ENCODE data around the gene MINDY3. TPM values are rescaled to one million over a fixed set of nuclear protein-coding genes. Genes with fewer than 3 reads are reported as not detected.
"Not testable (repeated sequence)": the region's sequence is repeated elsewhere in the genome, so short reads cannot be mapped to it uniquely, and the experiment has no call there.

Gene MINDY3
- total RNA-seq, 1 donor from 2014 or later, result 28.6 TPM

GRCh38 chr10:15764892-15765454 is 95.3 kb downstream of the MINDY3 start:
- H3K27ac Mint-ChIP-seq, result no peak overlapping the region
- DNase-seq (ENCODE audit: low spot score in 2 of 2, unreplicated experiment in 2 of 2), result no peak
- H3K9me3 Mint-ChIP-seq, result peaks cover 4% of the 10 kb centered on the region
- peaks cover 2% of the 10 kb centered on the region for H3K27me3 Mint-ChIP-seq (ENCODE audit: low read depth)
- H3K36me3 Mint-ChIP-seq, result no peaks in the 10 kb centered on the region
- TF ChIP-seq CTCF (IDR thresholded peaks at IDR 0.05; ENCODE audit: unreplicated experiment), result no peak
- H3K4me3 Mint-ChIP-seq, result no peak overlapping the region
- H3K4me1 Mint-ChIP-seq, result no peaks in the 10 kb centered on the region

- TF ChIP-seq CTCF (IDR thresholded peaks at IDR 0.05; ENCODE audit: unreplicated experiment), result no peak
- Mint-ChIP-seq H3K27ac (no peak overlapping the region), H3K9me3 (peaks cover 4% of the 10 kb centered on the region), H3K4me3 (no peak overlapping the region), H3K36me3 (no peaks in the 10 kb centered on the region), H3K4me1 (no peaks in the 10 kb centered on the region), H3K27me3 (ENCODE audit: low read depth) (peaks cover 11% of the 10 kb centered on the region)
- DNase-seq (ENCODE audit: low spot score in 2 of 2, unreplicated experiment in 2 of 2), result no peak
These were observed 97.3 kb downstream of the MINDY3 start for GRCh38 chr10:15763006-15763405.

GRCh38 chr10:15762239-15762638 is 98.1 kb downstream of the MINDY3 start:
- H3K9me3 Mint-ChIP-seq; H3K4me3 Mint-ChIP-seq; H3K36me3 Mint-ChIP-seq; DNase-seq (ENCODE audit: low spot score in 2 of 2, unreplicated experiment in 2 of 2); H3K27ac Mint-ChIP-seq; H3K4me1 Mint-ChIP-seq: not testable (repeated sequence)
- peaks cover 15% of the 10 kb centered on the region for H3K27me3 Mint-ChIP-seq (ENCODE audit: low read depth)

GRCh38 chr10:15761224-15761623 is 99.1 kb downstream of the MINDY3 start:
- H3K27ac Mint-ChIP-seq; H3K36me3 Mint-ChIP-seq; H3K9me3 Mint-ChIP-seq; H3K4me1 Mint-ChIP-seq; DNase-seq (ENCODE audit: low spot score in 2 of 2, unreplicated experiment in 2 of 2); H3K4me3 Mint-ChIP-seq: not testable (repeated sequence)
- peaks cover 23% of the 10 kb centered on the region for H3K27me3 Mint-ChIP-seq (ENCODE audit: low read depth)

GRCh38 chr10:15760681-15761080 is 99.6 kb downstream of the MINDY3 start:
- TF ChIP-seq CTCF (IDR thresholded peaks at IDR 0.05; ENCODE audit: unreplicated experiment), result no peak
- H3K9me3 Mint-ChIP-seq, result peaks cover 4% of the 10 kb centered on the region
- H3K36me3 Mint-ChIP-seq, result no peaks in the 10 kb centered on the region
- H3K4me1 Mint-ChIP-seq, result no peaks in the 10 kb centered on the region
- no peak for DNase-seq (ENCODE audit: low spot score in 2 of 2, unreplicated experiment in 2 of 2)
- peaks cover 26% of the 10 kb centered on the region for H3K27me3 Mint-ChIP-seq (ENCODE audit: low read depth)
- no peak overlapping the region for H3K27ac Mint-ChIP-seq
- H3K4me3 Mint-ChIP-seq, result no peak overlapping the region

- TF ChIP-seq CTCF (IDR thresholded peaks at IDR 0.05; ENCODE audit: unreplicated experiment), result no peak
- peaks cover 30% of the 10 kb centered on the region for H3K27me3 Mint-ChIP-seq (ENCODE audit: low read depth)
These were observed 101.0 kb downstream of the MINDY3 start for GRCh38 chr10:15759265-15759664.

GRCh38 chr10:15758618-15759017 is 101.7 kb downstream of the MINDY3 start:
- no peak for DNase-seq (ENCODE audit: low spot score in 2 of 2, unreplicated experiment in 2 of 2)
- Mint-ChIP-seq H3K4me3 (no peak overlapping the region), H3K27me3 (ENCODE audit: low read depth) (peaks cover 30% of the 10 kb centered on the region), H3K27ac (no peak overlapping the region), H3K9me3 (no peaks in the 10 kb centered on the region), H3K4me1 (no peaks in the 10 kb centered on the region), H3K36me3 (no peaks in the 10 kb centered on the region)
- TF ChIP-seq CTCF (IDR thresholded peaks at IDR 0.05; ENCODE audit: unreplicated experiment), result no peak

More at GRCh38 chr10:15759265-15759664, 101.0 kb downstream of the MINDY3 start:
- no peak overlapping the region for H3K27ac Mint-ChIP-seq
- no peak overlapping the region for H3K4me3 Mint-ChIP-seq
- no peaks in the 10 kb centered on the region for H3K36me3 Mint-ChIP-seq
- H3K9me3 Mint-ChIP-seq, result peaks cover under 1% of the 10 kb centered on the region
- no peak for DNase-seq (ENCODE audit: low spot score in 2 of 2, unreplicated experiment in 2 of 2)
- no peaks in the 10 kb centered on the region for H3K4me1 Mint-ChIP-seq
